ENCODE data around the gene CBL.
"Not testable (repeated sequence)": the region's sequence is repeated elsewhere in the genome, so short reads cannot be mapped to it uniquely, and the experiment has no call there.

Gene CBL

DNA sequence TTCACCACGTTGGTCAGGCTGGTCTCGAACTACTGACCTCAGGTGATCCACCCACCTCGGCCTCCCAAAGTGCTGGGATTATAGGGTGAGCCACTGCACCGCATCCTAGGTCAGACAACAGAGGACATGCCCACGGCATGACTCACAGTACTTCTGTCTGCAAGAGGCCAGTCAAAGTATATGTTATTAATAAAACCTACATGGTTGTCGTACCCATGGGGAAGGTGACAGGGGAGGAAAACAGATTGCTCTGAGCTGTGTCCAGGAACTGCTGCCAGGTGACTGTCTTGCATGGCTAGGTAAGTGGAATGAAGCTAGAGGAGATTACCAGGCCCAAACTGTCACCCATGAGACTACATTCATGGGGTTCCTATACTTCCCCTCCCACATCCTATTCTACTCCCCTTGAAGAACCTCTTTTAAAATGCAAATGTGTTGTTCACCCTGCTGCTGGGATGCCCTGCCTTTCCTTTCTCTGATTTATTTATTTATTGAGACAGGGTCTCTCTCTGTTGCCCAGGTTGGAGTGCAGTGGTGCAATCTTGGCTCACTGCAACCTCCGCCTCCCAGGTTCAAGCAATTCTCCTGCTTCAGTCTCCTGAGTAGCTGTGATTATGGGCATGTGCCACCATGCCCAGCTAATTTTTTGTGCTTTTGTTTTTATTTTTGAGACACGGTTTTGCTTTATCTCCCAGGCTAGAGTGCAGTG is 39.6 kb upstream of the CBL start:
- POLR2A ChIA-PET = no interaction called here
- DNase-seq (ENCODE audit: low read depth, low spot score) = no peak
- TF ChIP-seq, protein P1, sequence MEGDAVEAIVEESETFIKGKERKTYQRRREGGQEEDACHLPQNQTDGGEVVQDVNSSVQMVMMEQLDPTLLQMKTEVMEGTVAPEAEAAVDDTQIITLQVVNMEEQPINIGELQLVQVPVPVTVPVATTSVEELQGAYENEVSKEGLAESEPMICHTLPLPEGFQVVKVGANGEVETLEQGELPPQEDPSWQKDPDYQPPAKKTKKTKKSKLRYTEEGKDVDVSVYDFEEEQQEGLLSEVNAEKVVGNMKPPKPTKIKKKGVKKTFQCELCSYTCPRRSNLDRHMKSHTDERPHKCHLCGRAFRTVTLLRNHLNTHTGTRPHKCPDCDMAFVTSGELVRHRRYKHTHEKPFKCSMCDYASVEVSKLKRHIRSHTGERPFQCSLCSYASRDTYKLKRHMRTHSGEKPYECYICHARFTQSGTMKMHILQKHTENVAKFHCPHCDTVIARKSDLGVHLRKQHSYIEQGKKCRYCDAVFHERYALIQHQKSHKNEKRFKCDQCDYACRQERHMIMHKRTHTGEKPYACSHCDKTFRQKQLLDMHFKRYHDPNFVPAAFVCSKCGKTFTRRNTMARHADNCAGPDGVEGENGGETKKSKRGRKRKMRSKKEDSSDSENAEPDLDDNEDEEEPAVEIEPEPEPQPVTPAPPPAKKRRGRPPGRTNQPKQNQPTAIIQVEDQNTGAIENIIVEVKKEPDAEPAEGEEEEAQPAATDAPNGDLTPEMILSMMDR (IDR thresholded peaks at IDR 0.05; ENCODE audit: insufficient read depth, low read length, missing control alignments) = no peak
- CTCF ChIA-PET = interaction anchor here (0.6 to 11.5 kb wide), 8 partner anchors 11 to 171 kb away, joined by 3 to 139 read pairs (median 4); partner anchors contain the start of gene ABCG4
- H3K4me3 ChIP-seq (ENCODE audit: low read depth, low read length) = no peak overlapping the region

DNA sequence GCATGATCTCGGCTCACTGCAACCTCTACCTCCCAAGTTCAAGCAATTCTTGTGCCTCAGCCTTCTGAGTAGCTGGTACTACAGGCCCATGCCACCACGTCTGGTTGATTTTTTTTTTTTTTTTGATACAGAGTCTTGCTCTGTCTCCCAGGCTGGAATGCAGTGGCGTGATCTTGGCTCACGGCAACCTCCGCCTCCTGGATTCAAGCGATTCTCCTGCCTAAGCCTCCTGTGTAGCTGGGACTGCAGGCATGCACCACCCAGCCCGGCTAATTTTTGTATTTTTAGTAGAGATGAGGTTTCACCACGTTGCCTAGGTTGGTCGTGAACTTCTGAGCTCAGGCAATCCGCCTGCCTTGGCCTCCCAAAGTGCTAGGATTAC is 39.1 kb upstream of the CBL start:
- CTCF ChIA-PET = interaction anchor here (0.6 to 11.5 kb wide), 10 partner anchors 11 to 171 kb away, joined by 3 to 139 read pairs (median 4); partner anchors contain the start of genes ABCG4 and CBL
- H3K4me3 ChIP-seq (ENCODE audit: low read depth, low read length); POLR2A ChIA-PET; DNase-seq (ENCODE audit: low read depth, low spot score): not testable (repeated sequence)

DNA sequence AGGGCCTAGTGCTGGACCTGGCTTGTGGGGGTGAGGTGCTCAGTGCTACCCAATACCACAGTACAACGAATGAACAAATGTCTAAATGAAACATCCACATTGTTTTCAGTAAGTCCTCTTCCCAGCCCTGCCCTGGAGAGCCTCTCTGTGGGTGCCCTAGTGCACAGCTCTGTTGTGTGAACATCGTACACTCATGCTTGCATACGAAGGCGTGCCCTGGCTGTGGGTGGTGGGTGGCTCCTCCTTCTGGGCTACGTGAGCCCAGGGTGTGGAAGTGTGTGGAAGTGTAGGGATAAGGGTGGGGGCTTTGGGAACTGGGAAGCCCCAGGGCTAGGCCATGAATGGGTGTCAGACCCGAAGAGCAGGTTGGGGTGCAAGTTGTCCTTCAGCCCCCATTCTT is 38.2 kb upstream of the CBL start:
- H3K4me3 ChIP-seq (ENCODE audit: low read depth, low read length) = no peak overlapping the region
- CTCF ChIA-PET = interaction anchor here (0.8 to 11.5 kb wide), 4 partner anchors 10 to 38 kb away, joined by 4 to 139 read pairs (median 4); partner anchors contain the start of genes ABCG4 and CBL
- DNase-seq (ENCODE audit: low read depth, low spot score) = no peak
- TF ChIP-seq, protein P1 (IDR thresholded peaks at IDR 0.05; ENCODE audit: insufficient read depth, low read length, missing control alignments) = no peak
- POLR2A ChIA-PET = no interaction called here

DNA sequence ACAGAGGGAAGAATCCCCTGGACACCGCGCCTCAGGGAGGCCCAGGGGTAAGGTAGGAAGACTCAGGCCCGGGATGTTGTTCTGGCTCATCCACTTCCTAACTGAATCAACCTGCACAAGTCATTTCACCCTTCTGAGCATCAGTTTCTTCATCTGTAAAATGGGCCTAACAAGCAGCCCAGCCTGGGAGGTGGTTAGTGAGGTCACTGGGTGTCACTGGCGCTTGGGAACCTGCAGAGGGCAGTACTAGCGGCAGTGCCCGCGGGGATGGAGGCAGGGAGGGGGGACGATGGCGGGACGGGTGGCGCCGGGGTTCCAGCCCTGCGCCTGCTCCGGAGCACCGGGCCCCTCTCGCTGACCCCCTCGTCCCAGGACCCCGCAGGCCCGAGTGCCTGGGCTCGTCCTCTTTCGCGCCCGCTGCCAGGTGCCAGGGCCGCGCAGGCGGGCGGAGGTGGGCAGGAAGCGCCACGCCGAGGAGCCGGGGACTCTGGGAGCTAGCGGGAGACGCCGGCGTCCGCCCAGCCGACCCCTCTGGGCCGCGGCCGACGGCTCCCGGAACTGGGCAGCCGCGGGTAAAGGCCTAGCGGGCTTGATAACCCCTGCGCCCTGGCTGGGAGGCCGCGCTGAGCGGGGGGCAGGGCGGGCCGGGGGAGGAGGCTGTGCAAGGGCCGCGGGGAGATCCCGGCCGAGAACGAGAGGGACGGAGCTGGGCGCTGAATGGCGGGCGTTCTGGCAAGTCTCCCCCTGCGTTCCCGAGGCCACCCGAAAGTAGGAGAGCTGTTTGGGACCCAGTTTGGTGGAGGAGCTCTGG is 37.5 kb upstream of the CBL start, which contains the start of gene NLRX1:
TSS of gene NLRX1 (plus strand) at position 255 of the 811 bp plus-strand sequence. CDS start 2,679 bp downstream, outside the sequence.
- H3K4me3 ChIP-seq (ENCODE audit: low read depth, low read length) = peak within 1 kb of the TSS; percentile 70
- DNase-seq (ENCODE audit: low read depth, low spot score) = peak; percentile 19
- TF ChIP-seq, protein P1 (IDR thresholded peaks at IDR 0.05; ENCODE audit: insufficient read depth, low read length, missing control alignments) = peak; percentile 93
- ChIA-PET CTCF (interaction anchor here (0.7 to 11.5 kb wide), 27 partner anchors 10 to 206 kb away, joined by 3 to 139 read pairs (median 4); partner anchors contain the start of genes ABCG4, C2CD2L, CBL and DPAGT1), POLR2A (interaction anchor here (0.6 to 0.9 kb wide), 4 partner anchors 9 to 149 kb away, joined by 3 read pairs; no protein-coding TSS in a partner anchor)

DNA sequence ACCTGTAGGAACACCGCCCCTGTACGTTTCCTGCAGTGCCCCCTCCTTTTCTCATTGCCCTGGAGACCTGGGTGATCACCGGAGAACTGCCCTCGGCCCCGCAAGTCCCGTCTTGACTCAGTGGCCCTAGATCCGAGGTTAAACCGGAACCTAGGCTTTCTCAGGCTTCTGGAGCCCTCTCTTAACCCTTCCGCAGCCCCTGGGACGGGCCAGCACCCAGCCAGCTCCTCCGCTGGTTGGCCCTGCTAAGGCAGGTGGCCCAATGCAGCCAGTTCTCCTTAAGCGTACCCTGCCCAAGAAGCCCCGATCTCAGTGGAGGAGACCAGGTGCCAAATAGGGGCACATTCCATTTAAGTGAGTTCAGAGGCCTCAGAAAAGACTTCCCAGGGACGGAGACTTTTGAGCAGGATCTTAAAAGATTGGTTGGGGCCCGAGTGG is 36.8 kb upstream of the CBL start:
- ChIA-PET POLR2A (interaction anchor here (0.6 to 0.9 kb wide), 4 partner anchors 10 to 148 kb away, joined by 3 read pairs; no protein-coding TSS in a partner anchor), CTCF (interaction anchor here (0.7 to 11.5 kb wide), 28 partner anchors 10 to 205 kb away, joined by 3 to 139 read pairs (median 4); partner anchors contain the start of genes ABCG4, C2CD2L, CBL and DPAGT1)
- TF ChIP-seq, protein P1 (IDR thresholded peaks at IDR 0.05; ENCODE audit: insufficient read depth, low read length, missing control alignments) = no peak
- H3K4me3 ChIP-seq (ENCODE audit: low read depth, low read length) = peak overlapping the region; percentile 70
- DNase-seq (ENCODE audit: low read depth, low spot score) = no peak

DNA sequence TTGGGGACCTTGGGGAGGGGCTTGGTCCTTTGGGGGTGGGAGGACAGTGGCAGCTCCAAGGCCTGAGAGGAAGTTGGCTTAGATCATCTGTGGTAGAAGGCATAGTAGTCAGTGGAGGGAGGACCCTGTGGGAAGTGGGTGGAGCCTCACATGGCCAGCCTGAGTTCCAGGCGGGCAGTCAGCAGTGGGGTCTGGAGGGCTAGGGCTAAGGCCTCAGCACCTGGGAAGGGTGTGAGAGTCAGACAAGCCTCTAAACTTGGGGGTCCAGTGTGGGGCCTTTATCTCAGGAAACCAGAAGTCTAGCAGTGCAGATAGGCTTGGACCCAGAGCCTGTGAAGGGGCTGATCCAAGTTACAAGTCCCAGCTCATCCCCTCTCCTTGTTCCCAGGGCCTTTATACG is 33.6 kb upstream of the CBL start:
- ChIA-PET POLR2A (no interaction called here), CTCF (interaction anchor here (6.1 to 11.5 kb wide), 2 partner anchors 19 to 22 kb away, joined by 52 to 139 read pairs; partner anchors contain the start of gene ABCG4)
- DNase-seq (ENCODE audit: low read depth, low spot score) = no peak
- TF ChIP-seq, protein P1 (IDR thresholded peaks at IDR 0.05; ENCODE audit: insufficient read depth, low read length, missing control alignments) = no peak
- no peak overlapping the region for H3K4me3 ChIP-seq (ENCODE audit: low read depth, low read length)
